Effector memory CD4-positive, alpha-beta T cell (primary cell): ENCODE results near the gene HTR1A.

ENCODE experiments used
- DNase-seq, 3 donors: peaks; one replicate each; pipeline ENCODE4 v3.0.0-alpha.2; 2020
- H3K27ac ChIP-seq: 2 replicates; pipeline ENCODE4 v1.7.0; 2013; ENCODE audit warnings: mild to moderate bottlenecking, low read length, moderate library complexity; ENCODE audit not compliant: insufficient read depth, poor library complexity, severe bottlenecking
- H3K27me3 ChIP-seq: replicated peaks from 2 replicates; pipeline ENCODE4 v1.7.0; 2013; ENCODE audit warnings: mild to moderate bottlenecking, low read length; ENCODE audit not compliant: insufficient read depth, control insufficient read depth, poor library complexity, severe bottlenecking
- H3K36me3 ChIP-seq: 2 replicates; pipeline ENCODE4 v1.7.0; 2013; ENCODE audit warnings: mild to moderate bottlenecking, low read length, moderate library complexity; ENCODE audit not compliant: control insufficient read depth, insufficient read depth
- H3K4me1 ChIP-seq: 2 replicates; pipeline ENCODE4 v1.7.0; 2013; ENCODE audit warnings: low read length, mild to moderate bottlenecking; ENCODE audit not compliant: control insufficient read depth, insufficient read depth, poor library complexity, severe bottlenecking
- H3K4me3 ChIP-seq: 2 replicates; pipeline ENCODE4 v1.7.0; 2013; ENCODE audit warnings: low read length, low read depth, mild to moderate bottlenecking; ENCODE audit not compliant: insufficient read depth, poor library complexity, severe bottlenecking
- H3K9me3 ChIP-seq: 2 replicates; pipeline ENCODE4 v1.7.0; 2013; ENCODE audit warnings: mild to moderate bottlenecking, low read length, moderate library complexity; ENCODE audit not compliant: control insufficient read depth

Gene HTR1A

DNA sequence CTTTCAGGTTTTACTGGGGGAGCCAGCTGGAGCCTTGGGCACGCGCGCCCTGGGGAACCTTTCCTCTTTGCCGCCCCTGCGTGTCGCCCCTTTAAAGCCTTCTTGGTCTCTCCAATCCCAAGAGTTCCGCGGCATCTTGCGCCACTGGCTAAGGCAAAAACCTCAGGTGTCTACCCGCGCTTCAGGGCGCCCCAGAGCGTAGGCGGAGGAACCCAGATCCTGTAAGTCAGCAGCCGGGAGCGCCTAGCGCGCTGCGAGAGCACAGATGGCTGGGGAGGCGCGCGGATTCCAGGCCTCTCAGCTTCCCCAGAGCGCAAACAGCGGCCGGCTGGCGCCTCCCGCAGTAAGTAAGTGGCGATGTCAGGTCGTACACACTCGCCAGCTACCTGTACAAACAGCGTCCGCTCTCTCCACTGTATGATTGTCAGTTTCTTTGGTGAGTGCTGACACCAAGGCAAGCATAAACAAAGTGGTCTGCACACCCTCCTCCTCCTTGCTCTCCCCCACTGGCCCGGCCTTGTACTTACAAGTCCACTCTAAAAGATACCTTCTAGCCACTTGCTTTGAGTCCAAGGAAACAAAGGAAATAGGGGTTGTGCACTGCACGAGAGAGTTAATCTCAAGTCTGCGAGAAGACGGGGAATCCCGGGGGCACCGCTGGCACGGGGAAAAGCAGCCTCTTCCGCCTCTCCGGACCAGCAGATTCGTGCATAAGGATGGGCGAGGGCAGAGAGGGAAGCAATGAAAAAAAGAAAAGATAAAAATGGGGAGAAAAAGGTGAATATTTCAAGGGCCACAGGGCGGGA lies 2.9 kb downstream of the HTR1A start:
- Histone ChIP-seq H3K36me3 (no peaks in the 10 kb centered on the region), H3K4me1 (no peaks in the 10 kb centered on the region), H3K27ac (no peak overlapping the region), H3K4me3 (no peak overlapping the region), H3K27me3 (no peaks in the 10 kb centered on the region), H3K9me3 (no peaks in the 10 kb centered on the region)
- no peak for DNase-seq

DNA sequence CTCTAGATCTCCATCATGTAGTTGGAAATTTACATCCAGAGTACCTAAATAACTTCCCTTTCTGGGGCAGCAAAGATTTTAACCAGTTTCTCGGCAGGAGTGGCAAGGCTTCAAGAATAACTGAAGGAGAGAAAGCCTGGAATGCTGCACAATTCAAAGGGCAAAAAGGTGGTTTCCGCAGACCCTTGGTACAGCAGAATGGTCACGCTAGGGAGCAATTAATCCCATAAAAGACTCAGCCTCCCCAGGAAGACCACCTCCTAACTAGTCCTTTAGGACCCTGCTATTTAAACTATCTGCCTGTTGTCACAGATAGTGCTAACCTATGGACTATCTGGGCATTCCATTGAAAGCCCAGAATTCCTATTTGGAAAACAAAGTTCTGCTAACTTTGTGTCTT lies 3.6 kb downstream of the HTR1A start:
- Histone ChIP-seq H3K9me3 (no peaks in the 10 kb centered on the region), H3K4me1 (no peaks in the 10 kb centered on the region), H3K4me3 (no peak overlapping the region), H3K27me3 (no peaks in the 10 kb centered on the region), H3K36me3 (no peaks in the 10 kb centered on the region), H3K27ac (no peak overlapping the region)
- no peak for DNase-seq

DNA sequence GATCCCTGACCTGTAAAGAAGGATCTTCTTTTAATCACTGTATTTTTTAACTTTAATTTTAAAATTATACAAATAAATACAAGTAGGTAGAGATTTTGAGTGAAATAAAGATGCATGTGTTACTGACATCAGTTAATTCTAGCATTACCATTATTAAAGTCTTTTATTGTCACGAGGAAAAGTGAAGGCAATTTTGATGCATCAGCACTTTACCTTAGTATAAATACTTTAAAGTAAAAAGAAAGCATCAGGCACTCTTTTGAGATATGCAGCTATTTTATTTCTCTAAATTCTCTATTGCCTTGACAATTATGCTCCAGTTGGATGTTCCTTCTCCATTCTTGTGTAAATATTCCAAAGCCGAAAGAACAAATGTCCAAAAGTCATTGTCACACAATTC lies 4.6 kb downstream of the HTR1A start:
- no peaks in the 10 kb centered on the region for H3K27me3 ChIP-seq

DNA sequence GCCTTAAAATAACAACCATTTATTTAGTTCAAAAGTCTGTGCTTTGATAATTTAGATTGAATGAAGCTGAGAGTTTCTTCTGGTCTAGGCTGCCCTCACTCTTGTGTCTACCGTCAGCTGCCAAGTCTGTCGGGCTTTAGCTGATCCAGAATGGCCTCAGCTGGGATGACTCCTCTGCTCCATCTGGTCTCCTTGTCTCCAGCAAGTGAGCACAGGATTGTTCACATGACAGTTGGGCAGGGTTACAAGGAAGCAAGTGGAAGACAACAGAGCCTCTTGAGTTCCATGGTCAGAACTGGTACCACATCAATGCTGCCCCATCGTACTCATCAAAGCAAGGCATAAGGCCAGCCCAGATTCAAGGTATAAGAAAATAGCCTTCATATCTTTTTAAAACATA lies 9.0 kb downstream of the HTR1A start:
- H3K9me3 ChIP-seq = no peaks in the 10 kb centered on the region
- no peak for DNase-seq
- no peaks in the 10 kb centered on the region for H3K4me1 ChIP-seq
- no peaks in the 10 kb centered on the region for H3K36me3 ChIP-seq
- no peaks in the 10 kb centered on the region for H3K27me3 ChIP-seq
- no peak overlapping the region for H3K4me3 ChIP-seq
- H3K27ac ChIP-seq = no peak overlapping the region

More for the DNA sequence above, 4.6 kb downstream of the HTR1A start:
- Histone ChIP-seq H3K4me3 (no peak overlapping the region), H3K36me3 (no peaks in the 10 kb centered on the region), H3K9me3 (no peaks in the 10 kb centered on the region), H3K27ac (no peak overlapping the region), H3K4me1 (no peaks in the 10 kb centered on the region)
- no peak for DNase-seq

DNA sequence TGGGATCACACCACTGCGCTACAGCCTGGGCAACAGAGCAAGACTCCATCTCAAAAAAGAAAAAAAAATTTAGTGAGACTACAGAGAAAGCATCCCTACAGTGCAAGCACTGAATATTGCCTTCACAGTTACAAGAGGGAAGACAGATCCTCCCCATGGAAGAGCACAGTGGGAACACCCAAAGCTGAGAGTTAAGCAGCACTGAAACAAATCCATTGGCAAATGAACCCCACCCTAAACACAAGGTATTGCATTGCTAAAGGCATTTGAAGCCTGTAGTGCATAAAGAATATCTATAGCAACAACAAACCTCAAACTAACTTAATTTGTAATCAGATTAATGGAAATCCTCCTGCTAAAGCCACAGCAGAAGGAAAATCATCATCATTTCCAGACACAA lies 27.1 kb downstream of the HTR1A start:
- Histone ChIP-seq H3K27me3 (no peaks in the 10 kb centered on the region), H3K27ac (no peak overlapping the region), H3K36me3 (no peaks in the 10 kb centered on the region), H3K4me1 (no peaks in the 10 kb centered on the region), H3K4me3 (no peak overlapping the region), H3K9me3 (no peaks in the 10 kb centered on the region)
- no peak for DNase-seq

DNA sequence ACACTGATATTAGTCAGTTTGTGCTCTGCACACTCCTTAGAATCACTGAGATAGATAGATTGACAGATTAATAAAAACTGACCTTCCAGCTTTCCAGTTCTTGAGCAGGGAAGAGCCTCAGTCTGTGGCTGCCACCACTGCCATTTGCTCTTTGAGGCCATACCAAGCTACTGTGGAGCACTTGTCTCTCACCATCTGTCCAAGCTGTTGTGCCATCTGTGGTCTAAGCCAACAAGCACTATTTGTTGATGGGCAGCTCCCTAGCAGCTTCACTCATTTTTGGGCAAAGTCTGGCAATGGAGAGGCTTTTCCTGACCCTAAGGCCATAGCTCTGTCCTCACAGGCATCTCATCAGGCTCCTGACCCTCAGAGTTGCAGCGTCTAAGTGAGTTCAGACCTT lies 30.4 kb downstream of the HTR1A start:
- Histone ChIP-seq H3K4me1 (no peaks in the 10 kb centered on the region), H3K4me3 (no peak overlapping the region), H3K9me3 (no peaks in the 10 kb centered on the region), H3K27ac (no peak overlapping the region), H3K27me3 (no peaks in the 10 kb centered on the region), H3K36me3 (no peaks in the 10 kb centered on the region)
- DNase-seq = no peak

DNA sequence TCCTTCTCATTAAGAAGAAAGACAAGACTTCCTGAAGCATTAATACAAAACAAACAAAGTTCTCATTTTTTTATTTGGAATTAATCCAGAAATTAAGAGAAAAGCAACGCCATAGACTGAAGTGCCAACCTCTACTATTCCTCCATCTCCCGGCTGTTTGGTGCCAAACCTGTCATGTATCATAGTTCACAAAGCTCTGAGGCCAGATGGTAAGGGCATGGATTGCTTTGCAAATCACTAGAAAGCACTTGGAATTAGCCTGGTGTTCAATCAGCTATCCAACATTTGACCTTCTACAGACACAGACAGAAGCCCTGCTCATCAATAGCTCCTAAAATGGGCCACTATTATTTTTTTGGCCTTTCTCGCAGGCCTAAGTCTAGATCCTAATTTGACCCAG lies 33.8 kb downstream of the HTR1A start:
- Histone ChIP-seq H3K4me1 (no peaks in the 10 kb centered on the region), H3K27me3 (no peaks in the 10 kb centered on the region), H3K4me3 (no peak overlapping the region), H3K27ac (no peak overlapping the region), H3K9me3 (no peaks in the 10 kb centered on the region), H3K36me3 (no peaks in the 10 kb centered on the region)
- DNase-seq = no peak

DNA sequence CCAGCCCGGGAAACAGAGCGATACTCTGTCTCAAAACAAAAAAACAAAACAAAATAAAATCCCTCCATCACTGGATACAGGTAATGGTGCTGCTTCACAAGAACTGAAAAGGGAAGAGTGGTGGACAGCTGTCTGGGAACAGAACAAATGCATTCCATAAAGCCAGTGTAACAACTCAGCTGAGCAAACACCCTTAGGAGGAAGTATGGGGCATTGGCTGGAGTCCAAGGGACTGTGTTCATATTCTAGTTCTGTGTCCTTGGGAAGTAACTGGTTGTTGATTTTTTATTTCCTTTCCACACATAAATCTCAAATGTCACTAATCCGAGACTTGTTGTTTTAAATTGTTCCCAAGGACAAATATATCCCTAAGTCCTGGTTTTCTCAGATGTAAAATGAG lies 38.3 kb downstream of the HTR1A start:
- H3K4me1 ChIP-seq = no peaks in the 10 kb centered on the region
- H3K9me3 ChIP-seq = no peaks in the 10 kb centered on the region
- no peaks in the 10 kb centered on the region for H3K27me3 ChIP-seq
- no peak for DNase-seq
- no peaks in the 10 kb centered on the region for H3K36me3 ChIP-seq
- H3K27ac ChIP-seq = no peak overlapping the region
- H3K4me3 ChIP-seq = no peak overlapping the region

DNA sequence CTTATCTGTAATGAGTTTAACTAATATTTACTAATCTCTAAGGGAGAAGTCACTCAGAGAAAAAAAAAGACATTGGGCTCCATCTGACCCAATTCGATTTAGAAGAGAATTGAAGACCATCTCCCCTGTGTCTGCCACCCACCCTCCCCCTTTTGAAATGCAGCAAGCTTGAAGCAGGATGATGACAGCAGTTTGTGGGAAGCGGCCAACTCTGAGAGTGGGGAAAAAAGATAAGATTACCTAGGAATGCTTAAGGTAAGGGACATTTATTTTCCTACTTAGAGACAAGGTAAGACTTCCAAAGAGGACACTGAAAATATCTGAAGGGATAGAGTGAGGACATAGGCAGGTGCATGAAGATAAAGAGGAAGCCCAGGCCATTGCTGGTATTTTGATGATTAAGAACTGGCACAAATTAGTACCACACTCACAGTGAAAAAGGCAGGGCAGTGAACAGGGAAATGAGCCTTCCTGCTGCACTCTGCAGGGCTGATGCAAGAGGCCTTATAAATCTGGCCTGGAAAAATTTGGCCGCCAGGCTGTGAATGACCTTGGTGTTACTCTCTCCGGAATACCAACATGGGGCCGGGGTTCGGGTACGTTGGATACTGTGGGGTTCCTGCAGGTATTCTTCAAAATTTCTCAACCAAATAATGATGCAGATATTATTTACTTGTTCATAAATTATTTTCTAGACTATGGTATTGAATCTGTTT lies 42.3 kb downstream of the HTR1A start:
- Histone ChIP-seq H3K4me1 (no peaks in the 10 kb centered on the region), H3K4me3 (no peak overlapping the region), H3K27ac (no peak overlapping the region), H3K36me3 (no peaks in the 10 kb centered on the region), H3K27me3 (no peaks in the 10 kb centered on the region), H3K9me3 (no peaks in the 10 kb centered on the region)
- no peak for DNase-seq

DNA sequence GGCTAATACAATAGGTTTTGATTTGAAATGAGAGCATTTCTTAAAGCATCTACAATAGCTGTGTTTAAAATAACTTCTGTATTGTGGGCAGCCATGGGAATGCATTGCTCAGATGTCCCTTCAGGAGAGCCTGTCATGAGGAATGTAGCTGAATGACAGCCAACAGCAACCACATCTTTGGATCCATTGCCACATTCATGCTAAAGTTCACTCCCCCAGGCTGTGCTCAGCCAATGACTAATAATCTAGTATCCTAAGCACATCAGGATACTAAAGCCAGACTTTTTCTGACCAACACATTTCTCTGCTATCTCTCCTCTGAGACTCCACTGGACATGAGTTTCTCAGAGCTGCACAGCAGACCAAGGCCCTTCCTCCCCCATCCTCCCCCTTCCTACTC lies 45.5 kb downstream of the HTR1A start:
- Histone ChIP-seq H3K4me3 (no peak overlapping the region), H3K27me3 (no peaks in the 10 kb centered on the region), H3K36me3 (no peaks in the 10 kb centered on the region), H3K27ac (no peak overlapping the region), H3K9me3 (no peaks in the 10 kb centered on the region), H3K4me1 (no peaks in the 10 kb centered on the region)
- no peak for DNase-seq
